CD4-positive, alpha-beta T cell treated with Interleukin-17A for 4 hours (primary cell): ENCODE measurements around the gene IRAK3.
A peak's percentile ranks its signal among the peaks of the same experiment; 100 is the strongest.

Experiments used
- DNase-seq: peaks from one replicate; pipeline ENCODE4 v3.0.0-alpha.2; 2020; ENCODE audit warnings: mixed read lengths

Gene IRAK3, protein sequence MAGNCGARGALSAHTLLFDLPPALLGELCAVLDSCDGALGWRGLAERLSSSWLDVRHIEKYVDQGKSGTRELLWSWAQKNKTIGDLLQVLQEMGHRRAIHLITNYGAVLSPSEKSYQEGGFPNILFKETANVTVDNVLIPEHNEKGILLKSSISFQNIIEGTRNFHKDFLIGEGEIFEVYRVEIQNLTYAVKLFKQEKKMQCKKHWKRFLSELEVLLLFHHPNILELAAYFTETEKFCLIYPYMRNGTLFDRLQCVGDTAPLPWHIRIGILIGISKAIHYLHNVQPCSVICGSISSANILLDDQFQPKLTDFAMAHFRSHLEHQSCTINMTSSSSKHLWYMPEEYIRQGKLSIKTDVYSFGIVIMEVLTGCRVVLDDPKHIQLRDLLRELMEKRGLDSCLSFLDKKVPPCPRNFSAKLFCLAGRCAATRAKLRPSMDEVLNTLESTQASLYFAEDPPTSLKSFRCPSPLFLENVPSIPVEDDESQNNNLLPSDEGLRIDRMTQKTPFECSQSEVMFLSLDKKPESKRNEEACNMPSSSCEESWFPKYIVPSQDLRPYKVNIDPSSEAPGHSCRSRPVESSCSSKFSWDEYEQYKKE

DNA sequence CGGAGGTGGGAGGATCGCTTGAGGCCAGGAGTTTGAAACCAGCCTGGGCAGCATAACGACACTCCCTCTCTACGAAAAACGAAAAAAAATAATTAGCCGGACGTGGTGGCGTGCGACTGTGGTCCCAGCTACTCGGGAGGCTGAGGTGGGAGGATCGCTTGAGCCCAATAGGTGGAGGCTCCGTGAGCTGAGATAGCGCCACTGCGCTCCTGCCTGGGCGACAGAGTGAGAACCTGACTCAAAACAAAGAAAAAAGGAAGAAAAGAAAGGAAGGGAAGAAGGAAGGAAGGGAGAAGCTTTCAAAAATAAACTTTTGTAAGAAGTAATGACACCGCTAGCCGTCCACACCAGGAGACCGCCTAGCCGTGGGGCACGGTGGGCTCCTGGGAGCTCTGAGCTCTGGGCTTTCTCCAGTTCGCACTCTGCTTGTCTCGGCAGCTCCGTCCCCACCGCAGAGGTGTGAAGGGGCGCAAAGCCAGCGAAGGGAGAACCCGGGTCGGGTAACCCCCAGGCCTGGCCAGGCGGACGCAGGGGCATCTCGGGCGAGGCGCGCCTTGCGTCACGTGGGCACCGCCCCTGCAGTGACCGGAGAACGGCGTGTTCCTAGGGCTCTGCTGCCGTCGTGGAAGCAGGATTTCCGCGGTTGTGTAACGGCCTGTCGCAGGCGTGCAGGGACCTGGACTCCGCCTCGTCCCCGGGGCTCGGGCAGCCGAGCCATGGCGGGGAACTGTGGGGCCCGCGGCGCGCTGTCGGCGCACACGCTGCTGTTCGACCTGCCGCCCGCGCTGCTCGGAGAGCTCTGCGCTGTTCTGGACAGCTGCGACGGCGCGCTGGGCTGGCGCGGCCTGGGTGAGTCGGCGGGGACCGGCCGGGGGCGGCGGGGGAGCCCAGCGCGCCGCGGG lies at the start of gene IRAK3:
TSS of gene IRAK3 (plus strand) at position 631 of the 902 bp plus-strand sequence. CDS start at position 717, 86 bp downstream.
- DNase-seq: peak; percentile 31

- no peak for DNase-seq
Measured at GRCh38 chr12:66139328-66139727, 49.7 kb upstream of the IRAK3 start.

- DNase-seq: no peak
Measured at GRCh38 chr12:66140731-66141130, 48.3 kb upstream of the IRAK3 start.

- no peak for DNase-seq
Measured at GRCh38 chr12:66141299-66141698, 47.7 kb upstream of the IRAK3 start.

DNA sequence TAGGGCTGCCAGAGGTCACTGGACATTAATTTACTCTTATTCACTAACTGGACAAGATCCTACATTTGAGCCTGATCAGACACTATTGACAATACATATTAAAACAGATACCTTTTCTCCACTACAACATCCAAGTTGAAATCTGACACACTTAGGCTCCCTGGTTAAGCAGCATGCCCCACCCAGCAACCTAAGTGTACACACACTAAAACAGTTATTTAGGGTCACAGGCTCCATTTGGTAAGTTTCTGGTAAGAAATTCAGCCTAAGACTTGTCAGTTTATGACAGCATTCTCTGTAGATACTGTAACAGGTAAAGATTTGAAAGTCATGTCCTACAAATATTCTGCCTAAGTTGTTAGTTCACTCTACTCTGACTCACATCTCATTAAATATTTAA lies 46.2 kb upstream of the IRAK3 start:
- no peak for DNase-seq

DNA sequence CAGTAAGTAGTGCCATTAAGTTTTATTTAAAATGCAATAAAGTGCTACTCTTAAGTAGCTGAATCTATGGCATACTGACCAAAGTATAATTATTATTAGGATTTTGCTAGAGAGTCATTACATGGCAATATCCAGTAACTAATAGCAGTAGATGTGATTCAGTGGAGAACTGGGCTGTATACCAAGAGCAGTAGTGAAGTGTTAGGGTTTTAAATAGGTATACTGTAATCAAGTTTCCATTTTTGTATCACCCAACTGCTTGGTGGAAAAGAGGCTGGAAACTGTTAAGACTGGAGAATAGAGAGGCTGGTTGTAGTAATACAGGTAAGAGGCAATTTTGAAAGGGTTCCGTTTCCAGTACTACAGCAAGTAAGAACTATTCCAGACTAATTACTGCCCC lies 45.1 kb upstream of the IRAK3 start:
- no peak for DNase-seq

- DNase-seq: no peak
Measured at GRCh38 chr12:66144791-66145754, 43.9 kb upstream of the IRAK3 start.

GRCh38 chr12:66149702-66150398 lies 39.2 kb upstream of the IRAK3 start:
- no peak for DNase-seq

- no peak for DNase-seq
Measured at GRCh38 chr12:66152732-66153131, 36.3 kb upstream of the IRAK3 start.

GRCh38 chr12:66154776-66155175 lies 34.2 kb upstream of the IRAK3 start:
- no peak for DNase-seq

- DNase-seq: no peak
Measured at GRCh38 chr12:66156654-66157053, 32.4 kb upstream of the IRAK3 start.

DNA sequence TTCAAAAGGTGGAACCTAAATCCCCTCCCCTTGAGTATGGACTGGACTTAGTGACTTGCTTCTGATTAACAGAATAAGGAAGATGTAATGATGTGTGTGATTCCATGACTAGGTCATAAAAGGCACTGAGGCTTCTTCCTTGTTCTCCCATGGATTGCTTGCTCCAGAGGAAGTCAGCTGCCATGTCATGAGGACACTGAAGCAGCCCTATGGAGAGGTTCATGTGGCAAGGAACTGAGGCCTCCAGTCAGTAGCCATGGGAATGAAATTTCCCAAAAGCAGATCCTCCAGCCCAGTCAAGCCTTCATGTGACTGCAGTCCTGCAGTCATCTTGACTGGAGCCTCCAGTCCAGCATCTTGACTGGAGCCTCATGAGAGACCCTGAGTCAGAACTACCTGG lies 29.9 kb upstream of the IRAK3 start:
- no peak for DNase-seq

DNA sequence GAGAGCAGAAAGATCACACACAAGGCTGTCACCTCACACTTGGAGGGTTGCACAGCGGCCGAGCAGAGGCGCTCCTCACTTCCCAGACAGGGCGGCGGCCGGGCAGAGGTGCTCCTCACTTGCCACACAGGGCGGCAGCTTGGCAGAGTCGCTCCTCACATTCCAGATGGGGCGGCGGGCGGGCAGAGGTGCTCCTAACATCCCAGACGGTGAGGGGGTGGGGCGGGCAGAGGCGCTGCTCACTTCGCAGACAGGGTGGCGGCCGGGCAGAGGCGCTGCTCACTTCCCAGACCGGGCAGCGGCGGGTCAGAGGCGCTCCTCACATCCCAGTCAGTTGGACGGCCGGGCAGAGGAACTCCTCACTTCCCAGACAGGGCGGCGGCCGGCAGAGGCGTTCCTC lies 28.3 kb upstream of the IRAK3 start:
- no peak for DNase-seq

DNA sequence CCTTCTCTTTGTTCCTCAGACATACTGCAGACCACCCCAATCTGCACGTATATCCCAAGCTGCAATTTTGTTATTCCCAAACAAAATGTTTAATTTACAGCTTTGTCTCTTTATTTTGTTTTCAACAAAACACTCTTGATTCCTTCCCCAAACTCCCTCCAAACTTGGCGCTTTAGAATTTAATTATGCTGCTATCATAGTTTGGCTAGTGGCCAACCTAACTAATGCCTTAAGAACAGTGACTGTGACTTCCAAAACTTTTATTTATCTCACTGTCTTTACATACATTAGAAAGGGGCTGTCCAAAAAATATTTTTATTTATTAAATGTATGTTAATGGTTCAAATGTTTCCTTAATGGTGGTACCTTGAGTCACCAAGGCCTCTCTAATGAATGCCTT lies 26.3 kb upstream of the IRAK3 start:
- no peak for DNase-seq

DNA sequence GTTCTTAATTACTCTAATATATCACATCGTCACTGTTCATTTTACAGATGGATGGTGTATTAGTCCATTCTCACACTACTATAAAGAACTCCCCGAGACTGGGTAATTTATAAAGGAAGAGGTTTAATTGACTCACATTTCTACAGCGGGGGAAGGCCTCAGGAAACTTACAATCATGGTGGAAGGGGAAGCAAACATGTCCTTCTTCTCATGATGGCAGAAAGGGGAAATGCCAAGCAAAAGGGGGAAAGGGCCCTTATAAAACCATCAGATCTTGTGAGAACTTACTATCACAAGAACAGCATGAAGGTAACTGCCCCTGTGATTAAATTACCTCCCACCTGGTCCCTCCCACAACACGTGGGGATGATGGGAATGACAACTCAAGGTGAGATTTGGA lies 25.7 kb upstream of the IRAK3 start:
- no peak for DNase-seq

DNA sequence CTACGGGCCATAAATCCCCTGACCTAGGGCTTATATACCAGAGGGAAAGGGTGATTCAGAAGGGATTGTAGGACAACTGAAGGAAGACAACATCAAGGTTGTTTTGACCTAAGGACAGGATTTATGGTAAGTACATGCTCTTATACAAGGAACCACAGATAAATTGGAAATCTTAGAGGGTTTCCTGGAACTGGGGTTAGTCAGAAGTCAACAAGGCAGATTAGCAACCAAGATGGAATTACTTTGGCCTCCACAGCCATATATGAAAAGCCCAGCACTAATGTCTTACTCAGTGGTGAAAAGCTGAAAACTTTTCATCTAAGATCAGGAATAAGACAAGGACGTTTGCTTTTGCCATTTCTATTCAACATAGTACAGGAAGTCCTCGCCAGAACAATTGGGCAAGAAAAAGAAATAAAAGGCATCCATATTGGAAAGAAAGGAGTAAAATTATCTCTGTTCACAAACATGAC lies 24.6 kb upstream of the IRAK3 start:
- no peak for DNase-seq

DNA sequence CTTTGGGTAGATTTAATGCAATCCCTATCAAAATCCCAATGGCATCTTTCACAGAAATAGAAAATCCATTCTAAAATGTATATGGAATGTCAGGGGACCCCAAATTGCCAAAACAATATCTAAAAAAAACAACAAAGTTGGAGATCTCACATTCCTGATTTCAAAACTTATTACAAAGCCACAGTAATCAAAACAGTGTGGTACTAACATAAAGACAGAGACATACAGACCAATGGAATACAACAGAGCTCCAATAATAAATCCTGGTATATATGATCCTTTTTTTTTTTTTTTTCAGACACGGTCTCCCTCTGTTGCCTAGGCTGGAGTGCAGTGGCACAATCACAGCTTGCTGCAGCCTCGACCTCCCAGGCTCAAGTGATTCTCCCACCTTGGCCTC lies 23.9 kb upstream of the IRAK3 start:
- DNase-seq: no peak

GRCh38 chr12:66166561-66166960 lies 22.5 kb upstream of the IRAK3 start:
- DNase-seq: no peak

DNA sequence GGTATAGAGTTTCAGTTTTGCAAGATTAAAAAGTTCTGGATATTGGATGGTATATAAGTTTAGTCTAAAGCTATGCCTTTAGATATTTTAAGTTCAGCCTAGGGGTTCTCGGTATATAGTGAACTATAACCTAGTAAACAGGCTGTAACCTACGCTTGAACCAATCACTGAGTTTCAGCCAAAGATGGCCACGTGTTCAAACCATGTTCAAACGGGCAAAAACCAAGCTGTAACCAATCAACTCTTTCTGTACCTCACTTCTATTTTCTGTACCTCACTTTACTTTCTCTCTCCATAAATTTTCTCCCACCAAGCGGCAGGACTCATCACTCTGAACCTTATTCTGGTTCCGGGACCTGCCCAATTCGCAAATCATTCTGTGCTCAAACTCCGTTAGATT lies 20.6 kb upstream of the IRAK3 start:
- DNase-seq: no peak

- DNase-seq: peak; percentile 85
Measured at GRCh38 chr12:66169221-66170170, 19.5 kb upstream of the IRAK3 start, which contains the start of gene TMBIM4. TSS of gene TMBIM4 (minus strand) at chr12:66169996. CDS start at chr12:66169951, 45 bp downstream.
